Activated CD8-positive, alpha-beta memory T cell treated with anti-CD3 and anti-CD28 coated beads, Interleukin-2, amount 10 ng/mL, durations not matched to agents 7 days and 5 days (primary cell): ENCODE results near the gene GNAL. TPM values are rescaled to one million over a fixed set of nuclear protein-coding genes. Genes with fewer than 3 reads are reported as not detected.

Source experiments
- ATAC-seq: fragments of 150-1000 bp; cut with Tn5 transposase; one replicate; pipeline ENCODE4 v1.10.0; 2021; ENCODE audit warnings: moderate library complexity
- CTCF ChIA-PET: fragments of 350-600 bp; sonication (Branson Sonifier 250); formaldehyde crosslinking; loops from one replicate; lab custom pipeline; 2021; ENCODE audit warnings: antibody characterized with exemption; lab: Charles Lee
- DNase-seq: peaks from one replicate; pipeline ENCODE4 v3.0.0-alpha.2; 2020
- H3K27ac Mint-ChIP-seq: one replicate; pipeline ENCODE4 v1.8.0; 2021; ENCODE audit warnings: mild to moderate bottlenecking, mixed read lengths
- H3K27me3 Mint-ChIP-seq: one replicate; pipeline ENCODE4 v1.8.0; 2021; ENCODE audit warnings: mixed read lengths
- H3K36me3 Mint-ChIP-seq: one replicate; pipeline ENCODE4 v1.8.0; 2021; ENCODE audit warnings: mild to moderate bottlenecking, mixed read lengths
- H3K4me1 Mint-ChIP-seq: one replicate; pipeline ENCODE4 v1.8.0; 2021; ENCODE audit warnings: mixed read lengths
- H3K4me3 Mint-ChIP-seq: one replicate; pipeline ENCODE4 v1.8.0; 2021; ENCODE audit warnings: mild to moderate bottlenecking, moderate library complexity, mixed read lengths
- H3K9me3 Mint-ChIP-seq: one replicate; pipeline ENCODE4 v1.8.0; 2022; ENCODE audit warnings: low read depth, mixed read lengths
- total RNA-seq, 2 experiments: library from RNA; stranded (reverse); gene quantifications; one replicate each; pipeline ENCODE4 v1.2.3, GENCODE V29; 2021

GNAL gene
- total RNA-seq, 2 experiments from 2014 or later: 0.52 TPM; not detected in 1

GRCh38 chr18:11760498-11761167, 71.6 kb downstream of the GNAL start:
- CTCF ChIA-PET: interaction anchor here (3.3 kb wide), 1 partner anchor 28 kb away, joined by 10 read pairs; no protein-coding TSS in a partner anchor

GRCh38 chr18:11761553-11761952, 72.5 kb downstream of the GNAL start:
- ATAC-seq: no peak
- Mint-ChIP-seq H3K4me3 (no peak overlapping the region), H3K27ac (no peak overlapping the region), H3K4me1 (peaks cover 10% of the 10 kb centered on the region), H3K27me3 (peaks cover 9% of the 10 kb centered on the region), H3K9me3 (no peaks in the 10 kb centered on the region), H3K36me3 (no peaks in the 10 kb centered on the region)
- no peak for DNase-seq
- CTCF ChIA-PET: interaction anchor here (3.3 kb wide), 1 partner anchor 28 kb away, joined by 10 read pairs; no protein-coding TSS in a partner anchor

More at GRCh38 chr18:11760498-11761167, 71.6 kb downstream of the GNAL start:
- Mint-ChIP-seq H3K4me3 (no peak overlapping the region), H3K9me3 (no peaks in the 10 kb centered on the region), H3K4me1 (peaks cover 10% of the 10 kb centered on the region), H3K27me3 (peaks cover 14% of the 10 kb centered on the region), H3K27ac (no peak overlapping the region), H3K36me3 (no peaks in the 10 kb centered on the region)
- DNase-seq (no peak), ATAC-seq (no peak)

GRCh38 chr18:11762429-11762828, 73.4 kb downstream of the GNAL start:
- Mint-ChIP-seq H3K27ac (no peak overlapping the region), H3K4me1 (peaks cover 8% of the 10 kb centered on the region), H3K4me3 (no peak overlapping the region), H3K27me3 (peaks cover 4% of the 10 kb centered on the region), H3K36me3 (no peaks in the 10 kb centered on the region), H3K9me3 (no peaks in the 10 kb centered on the region)
- DNase-seq: no peak
- ATAC-seq: no peak
- CTCF ChIA-PET: interaction anchor here (3.3 kb wide), 1 partner anchor 29 kb away, joined by 10 read pairs; no protein-coding TSS in a partner anchor

- DNase-seq (no peak), ATAC-seq (no peak)
- CTCF ChIA-PET: no interaction called here
- no peak overlapping the region for H3K4me3 Mint-ChIP-seq
- no peaks in the 10 kb centered on the region for H3K27me3 Mint-ChIP-seq
- no peaks in the 10 kb centered on the region for H3K9me3 Mint-ChIP-seq
- H3K27ac Mint-ChIP-seq: no peak overlapping the region
- H3K36me3 Mint-ChIP-seq: no peaks in the 10 kb centered on the region
- H3K4me1 Mint-ChIP-seq: no peaks in the 10 kb centered on the region
Observed at GRCh38 chr18:11767329-11767728, 78.3 kb downstream of the GNAL start.

- ATAC-seq (no peak), DNase-seq (no peak)
- no peaks in the 10 kb centered on the region for H3K4me1 Mint-ChIP-seq
- CTCF ChIA-PET: no interaction called here
- H3K36me3 Mint-ChIP-seq: no peaks in the 10 kb centered on the region
- H3K9me3 Mint-ChIP-seq: no peaks in the 10 kb centered on the region
- H3K4me3 Mint-ChIP-seq: no peak overlapping the region
- H3K27me3 Mint-ChIP-seq: no peaks in the 10 kb centered on the region
- H3K27ac Mint-ChIP-seq: no peak overlapping the region
Observed at GRCh38 chr18:11767935-11768334, 78.9 kb downstream of the GNAL start.

GRCh38 chr18:11775436-11776174, 86.5 kb downstream of the GNAL start:
- Mint-ChIP-seq H3K36me3 (no peaks in the 10 kb centered on the region), H3K4me1 (no peaks in the 10 kb centered on the region), H3K4me3 (no peak overlapping the region), H3K9me3 (no peaks in the 10 kb centered on the region), H3K27me3 (peaks cover 16% of the 10 kb centered on the region), H3K27ac (no peak overlapping the region)
- CTCF ChIA-PET: no interaction called here
- ATAC-seq (no peak), DNase-seq (no peak)

- DNase-seq: no peak
- no peak for ATAC-seq
- no peak overlapping the region for H3K27ac Mint-ChIP-seq
- no peaks in the 10 kb centered on the region for H3K4me1 Mint-ChIP-seq
- H3K9me3 Mint-ChIP-seq: no peaks in the 10 kb centered on the region
- no peaks in the 10 kb centered on the region for H3K36me3 Mint-ChIP-seq
- H3K4me3 Mint-ChIP-seq: no peak overlapping the region
- H3K27me3 Mint-ChIP-seq: peaks cover 41% of the 10 kb centered on the region
- CTCF ChIA-PET: no interaction called here
Observed at GRCh38 chr18:11780042-11780441, 91.0 kb downstream of the GNAL start.

GRCh38 chr18:11783716-11784331, 94.8 kb downstream of the GNAL start:
- no peaks in the 10 kb centered on the region for H3K9me3 Mint-ChIP-seq
- peaks cover 45% of the 10 kb centered on the region for H3K27me3 Mint-ChIP-seq
- no peak overlapping the region for H3K4me3 Mint-ChIP-seq
- no peaks in the 10 kb centered on the region for H3K36me3 Mint-ChIP-seq
- ATAC-seq (no peak), DNase-seq (no peak)
- no peaks in the 10 kb centered on the region for H3K4me1 Mint-ChIP-seq
- H3K27ac Mint-ChIP-seq: no peak overlapping the region
- CTCF ChIA-PET: no interaction called here

GRCh38 chr18:11784674-11785304, 95.7 kb downstream of the GNAL start:
- Mint-ChIP-seq H3K4me1 (no peaks in the 10 kb centered on the region), H3K36me3 (no peaks in the 10 kb centered on the region), H3K4me3 (no peak overlapping the region), H3K27me3 (peaks cover 38% of the 10 kb centered on the region), H3K9me3 (no peaks in the 10 kb centered on the region), H3K27ac (no peak overlapping the region)
- CTCF ChIA-PET: no interaction called here
- ATAC-seq (no peak), DNase-seq (no peak)

GRCh38 chr18:11785444-11786055, 96.5 kb downstream of the GNAL start:
- Mint-ChIP-seq H3K9me3 (no peaks in the 10 kb centered on the region), H3K27ac (no peak overlapping the region), H3K4me1 (no peaks in the 10 kb centered on the region), H3K36me3 (no peaks in the 10 kb centered on the region), H3K27me3 (peaks cover 37% of the 10 kb centered on the region), H3K4me3 (no peak overlapping the region)
- no peak for ATAC-seq
- CTCF ChIA-PET: no interaction called here
- no peak for DNase-seq

- Mint-ChIP-seq H3K9me3 (no peaks in the 10 kb centered on the region), H3K4me1 (no peaks in the 10 kb centered on the region), H3K36me3 (no peaks in the 10 kb centered on the region), H3K27me3 (peaks cover 25% of the 10 kb centered on the region), H3K27ac (no peak overlapping the region), H3K4me3 (no peak overlapping the region)
- ATAC-seq: no peak
- no peak for DNase-seq
- CTCF ChIA-PET: no interaction called here
Observed at GRCh38 chr18:11789716-11790510, 100.8 kb downstream of the GNAL start.

GRCh38 chr18:11791131-11791530, 102.1 kb downstream of the GNAL start:
- H3K9me3 Mint-ChIP-seq: no peaks in the 10 kb centered on the region
- no peak for ATAC-seq
- DNase-seq: no peak
- no peaks in the 10 kb centered on the region for H3K4me1 Mint-ChIP-seq
- H3K36me3 Mint-ChIP-seq: no peaks in the 10 kb centered on the region
- H3K27ac Mint-ChIP-seq: no peak overlapping the region
- H3K4me3 Mint-ChIP-seq: no peak overlapping the region
- CTCF ChIA-PET: no interaction called here
- H3K27me3 Mint-ChIP-seq: peaks cover 17% of the 10 kb centered on the region
